Superior temporal gyrus (tissue), 1 donor: ENCODE data around the gene SCNN1A.
A peak's percentile ranks its signal among the peaks of the same experiment; 100 is the strongest.

ENCODE experiments used
- DNase-seq: peaks from one replicate; pipeline ENCODE4 v3.0.0-alpha.2; 2016; ENCODE audit errors: extremely low spot score

SCNN1A gene

DNA sequence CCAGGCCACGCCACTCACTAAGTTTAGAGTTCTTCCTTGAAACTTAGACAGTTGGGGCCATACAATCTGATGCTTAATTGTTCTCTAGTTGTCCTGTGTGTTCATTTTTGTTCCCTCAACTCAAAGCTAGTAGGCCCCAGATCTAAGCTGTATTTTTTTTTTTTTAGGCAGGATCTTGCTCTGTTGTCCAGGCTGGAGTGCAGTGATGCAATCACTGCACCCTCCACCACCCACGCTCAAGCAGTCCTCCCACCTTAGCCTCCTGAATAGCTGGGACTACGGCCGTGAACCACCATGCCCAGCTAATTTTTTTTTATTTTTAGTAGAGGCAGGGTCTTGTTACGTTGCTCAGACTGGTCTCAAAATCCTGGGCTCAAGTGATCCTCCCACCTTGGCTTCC, 41.0 kb downstream of the SCNN1A start:
- no peak for DNase-seq

DNA sequence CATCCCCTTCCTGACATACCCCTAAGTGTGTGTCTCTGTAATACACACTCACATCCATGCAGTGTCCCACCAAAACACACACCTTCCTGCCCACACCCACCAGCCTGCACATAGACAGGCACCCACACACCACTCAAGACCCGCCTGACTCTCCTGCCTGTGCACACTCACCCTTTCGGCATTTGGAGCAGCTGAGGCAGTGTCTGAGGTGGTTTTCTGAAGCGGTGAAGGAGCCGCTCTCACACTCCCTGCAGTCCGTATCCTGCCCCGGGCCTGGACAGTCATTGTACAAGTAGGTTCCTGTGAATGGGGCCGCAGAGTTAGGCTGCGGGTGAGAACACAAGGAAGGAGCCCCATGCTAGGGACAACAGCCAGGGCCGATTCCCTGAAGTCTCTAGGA, 41.8 kb downstream of the SCNN1A start:
- DNase-seq: no peak

DNA sequence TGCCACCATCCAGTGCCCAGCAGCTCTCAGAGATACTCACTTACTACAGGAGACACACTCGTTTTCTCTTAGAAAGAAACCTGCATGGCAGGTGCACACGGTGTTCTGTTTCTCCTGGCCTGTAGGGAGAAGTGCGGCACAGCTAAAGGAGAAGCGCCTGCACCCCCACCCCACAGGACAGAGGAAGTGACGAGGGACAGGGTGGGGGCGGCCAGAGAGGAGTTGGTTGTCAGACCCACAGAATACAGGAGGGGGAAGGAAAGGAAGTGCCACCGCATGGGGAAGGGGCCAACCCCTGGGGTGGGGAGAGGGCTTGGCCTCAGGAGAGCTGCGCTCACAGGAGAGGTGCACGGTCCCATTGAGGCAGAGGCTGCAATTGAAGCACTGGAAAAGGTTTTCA, 42.3 kb downstream of the SCNN1A start:
- no peak for DNase-seq

DNA sequence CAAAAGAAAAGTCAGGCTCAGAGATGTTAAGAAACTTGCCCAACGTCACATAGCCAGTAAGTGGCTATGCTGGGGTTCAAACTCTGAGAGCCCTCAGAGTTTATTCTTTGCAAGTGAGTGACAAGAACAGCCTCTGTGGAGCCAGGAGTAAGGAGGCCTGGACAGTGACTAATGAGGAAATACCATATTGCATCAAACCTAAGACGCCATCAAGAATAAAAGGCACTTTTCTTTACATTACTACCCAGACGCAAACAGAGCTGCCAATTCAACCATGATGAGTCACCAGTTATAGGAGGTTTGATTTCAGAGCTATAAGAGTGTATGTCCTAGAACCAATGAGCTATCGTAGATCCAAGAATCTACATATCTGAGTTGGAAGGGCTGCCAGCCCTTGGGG, 42.9 kb downstream of the SCNN1A start:
- no peak for DNase-seq

- DNase-seq: no peak
Observed at GRCh38 chr12:6330999-6331714, 44.2 kb downstream of the SCNN1A start.

DNA sequence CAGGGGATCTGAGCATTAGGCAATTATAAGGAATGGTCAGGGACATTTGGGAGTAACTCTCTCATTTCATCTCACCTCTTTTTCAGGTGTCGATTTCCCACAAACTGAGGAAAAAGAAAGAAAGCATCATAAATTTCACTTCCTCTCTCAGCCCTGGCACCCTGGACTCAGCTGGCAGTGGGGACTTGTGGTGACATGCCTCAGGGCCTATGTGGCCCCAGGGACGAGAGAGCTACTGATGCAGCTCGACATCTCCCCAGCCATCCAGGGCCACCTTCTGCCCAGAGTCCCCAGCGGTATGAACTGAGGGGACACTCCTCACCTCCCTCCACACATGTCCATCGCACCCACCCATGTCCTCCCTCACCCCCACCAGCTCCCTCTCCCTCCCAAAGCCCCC, 45.2 kb downstream of the SCNN1A start:
- DNase-seq: no peak

DNA sequence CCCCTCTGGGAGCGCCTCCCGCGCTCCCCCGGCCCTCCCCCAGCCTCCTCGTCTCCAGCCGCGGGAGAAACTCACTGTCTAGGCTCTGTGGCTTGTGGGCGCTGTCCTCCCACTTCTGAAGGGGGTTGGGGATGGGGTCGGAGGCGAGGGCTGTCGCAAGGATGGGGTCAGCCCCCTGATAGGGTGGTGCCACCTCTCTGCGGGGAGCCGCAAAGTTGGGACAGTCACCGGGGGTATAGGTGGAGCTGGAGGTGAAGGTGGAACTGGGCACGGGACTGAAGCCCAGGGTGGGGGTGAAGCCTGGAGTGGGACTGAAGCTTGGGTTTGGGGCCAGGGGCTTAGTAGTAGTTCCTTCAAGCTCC, 45.7 kb downstream of the SCNN1A start:
- no peak for DNase-seq

DNA sequence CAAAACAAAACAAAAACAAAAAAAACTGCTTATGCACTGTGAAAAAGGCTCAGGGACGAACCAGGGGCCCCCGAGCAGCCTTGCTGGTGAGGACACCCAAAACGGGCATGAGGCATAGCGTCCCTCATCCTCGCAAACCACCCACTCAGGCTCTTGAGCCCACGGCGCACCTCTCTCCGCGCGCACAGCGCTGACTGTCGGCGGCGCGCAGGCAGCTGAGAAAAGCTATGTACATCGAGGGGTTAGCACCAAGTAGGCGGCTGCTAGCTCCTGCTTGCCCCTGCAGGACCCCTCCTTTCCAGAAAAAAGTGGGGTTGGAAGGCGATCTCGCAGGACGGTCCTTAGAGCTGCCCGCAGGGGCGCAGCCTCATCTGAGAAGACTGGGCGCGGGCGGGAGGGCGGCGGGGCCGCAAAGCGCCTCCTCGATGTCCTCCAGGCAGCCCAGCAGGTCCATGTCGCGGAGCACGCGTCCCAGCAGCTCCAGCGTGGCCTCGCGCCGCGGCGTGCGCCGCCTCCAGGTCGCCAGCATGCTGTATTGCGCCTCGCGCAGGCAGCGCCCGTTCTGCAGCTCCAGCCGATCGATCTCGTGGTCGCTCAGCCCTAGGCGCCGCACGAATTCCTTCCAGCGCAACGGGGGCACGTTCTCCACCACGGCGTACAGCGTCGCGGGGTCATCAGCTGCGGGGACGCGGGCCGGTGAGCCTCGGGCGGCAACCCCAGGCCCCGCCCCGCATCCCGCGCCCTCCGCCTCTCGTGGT, 46.2 kb downstream of the SCNN1A start:
- no peak for DNase-seq

GRCh38 chr12:6328045-6328779, 47.2 kb downstream of the SCNN1A start:
- no peak for DNase-seq

GRCh38 chr12:6327229-6328041, 47.9 kb downstream of the SCNN1A start:
- no peak for DNase-seq

DNA sequence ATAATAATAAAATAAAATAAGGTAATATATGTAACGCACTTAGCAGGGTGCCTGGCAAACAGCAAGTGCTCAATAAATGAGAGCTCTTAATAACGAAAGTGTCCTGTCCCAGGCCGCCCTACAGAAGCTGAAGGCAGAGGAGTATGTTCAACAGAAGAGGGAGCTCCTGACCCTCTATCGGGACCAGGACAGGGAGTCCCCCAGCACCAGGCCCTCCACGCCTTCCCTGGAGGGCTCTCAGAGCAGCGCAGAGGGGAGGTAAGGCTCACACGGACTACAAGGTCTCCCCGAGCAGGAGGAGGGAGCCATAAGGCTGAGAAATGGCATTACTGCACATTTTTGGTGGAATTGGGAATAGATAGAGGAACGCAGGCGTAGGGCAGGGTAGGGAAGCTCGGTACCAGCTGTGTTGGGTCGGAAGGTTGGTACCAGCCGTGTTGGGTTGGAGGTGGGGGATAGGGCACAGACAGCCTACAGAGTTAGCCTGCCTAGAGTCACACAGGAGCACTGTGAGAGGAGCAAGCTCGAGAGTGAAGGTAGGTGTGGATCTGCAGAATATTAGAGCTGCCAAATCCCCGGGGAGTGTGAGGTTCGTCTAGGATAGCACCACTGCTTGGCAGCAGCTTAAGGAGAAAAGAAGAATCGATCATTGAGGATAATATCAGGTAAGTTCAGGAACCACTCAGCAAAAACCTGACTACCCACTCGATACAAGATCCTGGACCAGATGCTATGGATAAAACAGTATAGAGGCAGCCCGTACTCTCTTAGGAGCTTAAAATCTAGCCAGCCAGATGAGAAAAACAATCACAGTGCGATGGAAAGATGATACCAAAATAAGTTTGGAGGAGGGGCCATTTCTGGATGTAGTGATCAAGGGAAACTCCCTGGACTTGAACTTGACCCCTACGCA, 48.8 kb downstream of the SCNN1A start:
- DNase-seq: no peak

- no peak for DNase-seq
Observed at GRCh38 chr12:6324936-6325750, 50.2 kb downstream of the SCNN1A start.

- no peak for DNase-seq
Observed at GRCh38 chr12:6323995-6324711, 51.2 kb downstream of the SCNN1A start.

- DNase-seq: peak; percentile 62
Observed at GRCh38 chr12:6323340-6323994, 51.9 kb downstream of the SCNN1A start.

DNA sequence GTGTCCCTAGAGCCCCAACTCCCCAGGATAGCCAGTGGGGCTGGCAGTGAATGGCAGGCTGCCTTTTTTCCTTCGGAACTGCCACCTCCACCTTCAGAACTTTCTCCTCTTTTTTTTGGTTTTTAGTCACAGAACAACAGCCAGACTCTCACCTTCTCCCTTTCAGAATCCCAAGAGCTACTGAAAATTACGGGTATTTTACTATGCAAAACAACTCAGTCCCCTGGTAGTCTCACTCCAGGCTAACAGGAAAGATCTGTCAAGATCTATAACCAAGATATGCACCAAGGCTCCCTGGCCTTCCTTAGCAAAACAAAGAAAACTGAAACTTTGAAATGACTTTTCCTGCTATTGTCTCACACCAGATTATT, 52.4 kb downstream of the SCNN1A start:
- DNase-seq: no peak

DNA sequence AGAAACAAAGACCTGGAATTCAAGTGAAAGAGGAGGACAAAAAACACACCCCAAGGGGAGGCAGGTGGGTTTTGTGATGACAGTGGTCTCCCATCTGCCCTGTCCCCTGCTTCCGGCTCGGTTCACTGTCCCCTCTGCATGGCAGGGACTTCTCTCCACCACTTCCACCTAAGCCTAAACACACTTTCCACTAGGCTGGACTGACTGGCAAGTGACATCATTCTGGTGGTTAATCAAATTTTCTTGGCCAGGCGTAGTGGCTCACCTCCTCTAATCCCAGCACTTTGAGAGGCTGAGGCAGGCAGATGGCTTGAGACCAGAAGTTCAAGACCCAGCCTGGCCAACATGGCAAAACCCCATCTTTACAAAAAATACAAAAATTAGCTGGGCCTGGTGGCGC, 53.0 kb downstream of the SCNN1A start:
- no peak for DNase-seq

- no peak for DNase-seq
Observed at GRCh38 chr12:6321905-6322304, 53.5 kb downstream of the SCNN1A start.

DNA sequence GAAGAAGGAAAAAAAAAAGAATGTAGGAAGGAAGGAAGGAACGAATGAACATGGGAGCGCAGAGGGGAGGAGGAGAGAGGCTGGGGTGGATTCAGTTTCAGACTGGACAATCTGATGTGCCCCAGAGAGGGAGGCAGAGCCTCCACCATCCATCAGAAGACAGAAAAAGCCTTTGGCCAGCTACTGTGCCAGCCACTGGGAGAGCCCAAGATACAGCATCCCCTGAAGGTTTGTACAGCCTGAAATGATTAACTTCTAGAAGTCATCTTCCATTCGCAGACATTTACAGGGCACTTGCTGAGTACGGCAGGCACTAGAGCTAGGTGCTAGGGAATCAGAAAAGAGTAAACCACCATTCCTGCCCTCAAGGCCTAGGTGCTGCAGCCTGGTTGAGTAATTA, 55.9 kb downstream of the SCNN1A start:
- no peak for DNase-seq

DNA sequence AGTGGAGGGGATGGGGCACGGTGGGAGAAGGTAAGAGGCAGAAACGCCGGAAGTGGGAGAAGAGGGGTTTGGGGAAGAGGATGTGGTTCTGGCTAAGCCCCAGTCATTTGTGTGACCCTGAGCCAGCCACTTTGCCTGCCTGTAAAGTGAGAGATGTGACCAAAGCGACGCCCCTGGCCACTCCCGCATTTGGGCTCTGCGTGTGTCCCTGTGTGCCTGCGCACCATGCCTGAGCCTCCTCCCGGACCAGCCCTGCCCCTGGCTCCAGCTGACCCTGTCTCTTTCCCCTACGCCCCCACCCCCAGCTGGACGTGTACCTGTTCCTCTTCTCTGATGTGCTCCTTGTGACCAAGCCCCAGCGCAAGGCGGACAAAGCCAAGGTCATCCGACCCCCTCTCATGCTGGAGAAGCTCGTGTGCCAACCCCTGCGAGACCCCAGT, 56.9 kb downstream of the SCNN1A start:
- no peak for DNase-seq
